Adrenal gland (tissue), 5 donors: ENCODE results near the gene FYN.

Experiments used
- CTCF ChIP-seq, 6 experiments: fragments of 450-650 bp in 4 of 6; fragments of 200-600 bp in 2 of 6; sonication (generic) in 1 of 6; IDR thresholded peaks; 1 replicate in 5 of 6; 2 replicates in 1 of 6; pipeline versions ENCODE4 v1.5.1 to v1.8.0; 2016 to 2021; ENCODE audit warnings: antibody characterized with exemption in 6 of 6, mild to moderate bottlenecking in 2 of 6, moderate library complexity in 1 of 6
- POLR2A ChIP-seq, 2 donors: fragments of 450-650 bp; IDR thresholded peaks; one replicate each; pipeline ENCODE4 v1.6.1; 2017; ENCODE audit warnings: antibody characterized with exemption in 2 of 2, mild to moderate bottlenecking in 2 of 2, moderate library complexity in 1 of 2
- donor health status: DM: no; HTN: no; CAD: no.

GRCh38 chr6:111803804-111804203 is 69.4 kb downstream of the FYN start:
- TF ChIP-seq CTCF (IDR thresholded peaks at IDR 0.05) (no peak), POLR2A (IDR thresholded peaks at IDR 0.05) (no peak)
